WTC11 (cell line): ENCODE results near the gene TFAP2E.

Source experiments
- ETV6 ChIP-seq: sonication (generic); formaldehyde crosslinking; IDR thresholded peaks from 2 replicates; pipeline ENCODE4 v1.8.1; 2022; ENCODE audit warnings: mild to moderate bottlenecking, missing genetic modification reagents
- KAT7 ChIP-seq: sonication (generic); formaldehyde crosslinking; IDR thresholded peaks from 2 replicates; pipeline ENCODE4 v1.8.1; 2023; ENCODE audit warnings: missing genetic modification reagents, mild to moderate bottlenecking, borderline replicate concordance
- SMAD4 ChIP-seq: sonication (generic); formaldehyde crosslinking; IDR thresholded peaks from 2 replicates; pipeline ENCODE4 v1.8.0; 2022; ENCODE audit warnings: mild to moderate bottlenecking, missing genetic modification reagents
- TP53 ChIP-seq: sonication (generic); formaldehyde crosslinking; IDR thresholded peaks from 2 replicates; pipeline ENCODE4 v1.8.1; 2023; ENCODE audit warnings: mild to moderate bottlenecking, missing genetic modification reagents
- TF ChIP-seq, protein P1 (sequence below): fragments of 200-600 bp; IDR thresholded peaks from 2 replicates; pipeline ENCODE4 v1.8.0; 2022; ENCODE audit warnings: antibody characterized with exemption
- TF ChIP-seq, protein P2 (sequence below): sonication (generic); formaldehyde crosslinking; IDR thresholded peaks from 2 replicates; pipeline ENCODE4 v1.8.0; 2022; ENCODE audit warnings: mild to moderate bottlenecking, missing genetic modification reagents
- TF ChIP-seq, protein P3 (sequence below): sonication (generic); formaldehyde crosslinking; IDR thresholded peaks from 2 replicates; pipeline ENCODE4 v1.8.1; 2022; ENCODE audit warnings: mild to moderate bottlenecking, moderate library complexity, missing genetic modification reagents

DNA sequence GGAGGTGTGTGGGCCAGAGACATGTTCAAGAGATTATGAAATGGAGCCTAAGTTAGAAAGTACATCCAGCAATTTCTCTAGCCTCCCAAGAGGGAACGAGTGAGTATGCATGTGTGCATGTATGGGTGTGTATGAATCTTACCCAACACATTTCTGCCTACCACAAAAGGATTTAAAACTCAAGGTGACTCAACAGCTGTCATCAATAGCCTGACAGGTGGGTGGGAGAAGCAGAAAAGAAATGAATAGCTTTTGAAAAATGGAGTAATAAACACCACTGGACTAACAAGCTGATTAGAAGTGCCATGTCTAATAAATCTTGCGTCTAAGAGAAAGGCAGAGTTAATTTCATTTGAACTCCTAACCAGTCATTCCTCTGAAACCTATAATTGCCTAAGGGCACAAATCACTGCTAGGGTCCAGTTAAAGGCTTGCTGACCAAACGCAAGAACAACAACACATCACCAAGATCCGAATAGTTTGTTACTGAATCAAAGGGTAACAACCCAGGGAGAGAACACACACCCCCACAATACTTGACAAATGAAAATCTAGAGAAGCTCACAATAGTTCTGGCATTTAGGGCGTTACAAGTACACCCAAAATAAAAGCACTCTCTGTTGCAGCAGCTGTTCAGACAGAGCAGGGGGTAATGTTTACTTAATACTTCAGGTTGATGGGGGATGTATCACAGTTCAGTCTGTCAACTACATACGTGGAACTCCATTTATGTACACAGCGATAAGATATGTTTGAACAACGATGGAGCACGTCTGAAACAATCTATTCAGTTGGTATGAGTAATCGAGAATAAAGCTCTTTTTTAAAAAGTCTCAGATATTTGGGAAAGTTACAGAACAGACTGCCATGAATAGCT, 17.3 kb upstream of the TFAP2E start:
- TF ChIP-seq, protein P1, sequence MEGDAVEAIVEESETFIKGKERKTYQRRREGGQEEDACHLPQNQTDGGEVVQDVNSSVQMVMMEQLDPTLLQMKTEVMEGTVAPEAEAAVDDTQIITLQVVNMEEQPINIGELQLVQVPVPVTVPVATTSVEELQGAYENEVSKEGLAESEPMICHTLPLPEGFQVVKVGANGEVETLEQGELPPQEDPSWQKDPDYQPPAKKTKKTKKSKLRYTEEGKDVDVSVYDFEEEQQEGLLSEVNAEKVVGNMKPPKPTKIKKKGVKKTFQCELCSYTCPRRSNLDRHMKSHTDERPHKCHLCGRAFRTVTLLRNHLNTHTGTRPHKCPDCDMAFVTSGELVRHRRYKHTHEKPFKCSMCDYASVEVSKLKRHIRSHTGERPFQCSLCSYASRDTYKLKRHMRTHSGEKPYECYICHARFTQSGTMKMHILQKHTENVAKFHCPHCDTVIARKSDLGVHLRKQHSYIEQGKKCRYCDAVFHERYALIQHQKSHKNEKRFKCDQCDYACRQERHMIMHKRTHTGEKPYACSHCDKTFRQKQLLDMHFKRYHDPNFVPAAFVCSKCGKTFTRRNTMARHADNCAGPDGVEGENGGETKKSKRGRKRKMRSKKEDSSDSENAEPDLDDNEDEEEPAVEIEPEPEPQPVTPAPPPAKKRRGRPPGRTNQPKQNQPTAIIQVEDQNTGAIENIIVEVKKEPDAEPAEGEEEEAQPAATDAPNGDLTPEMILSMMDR: no peak
- no peak for TF ChIP-seq TP53 (CRISPR knock-in tag)
- no peak for TF ChIP-seq KAT7
- no peak for TF ChIP-seq ETV6 (CRISPR knock-in tag)
- TF ChIP-seq, protein P2, sequence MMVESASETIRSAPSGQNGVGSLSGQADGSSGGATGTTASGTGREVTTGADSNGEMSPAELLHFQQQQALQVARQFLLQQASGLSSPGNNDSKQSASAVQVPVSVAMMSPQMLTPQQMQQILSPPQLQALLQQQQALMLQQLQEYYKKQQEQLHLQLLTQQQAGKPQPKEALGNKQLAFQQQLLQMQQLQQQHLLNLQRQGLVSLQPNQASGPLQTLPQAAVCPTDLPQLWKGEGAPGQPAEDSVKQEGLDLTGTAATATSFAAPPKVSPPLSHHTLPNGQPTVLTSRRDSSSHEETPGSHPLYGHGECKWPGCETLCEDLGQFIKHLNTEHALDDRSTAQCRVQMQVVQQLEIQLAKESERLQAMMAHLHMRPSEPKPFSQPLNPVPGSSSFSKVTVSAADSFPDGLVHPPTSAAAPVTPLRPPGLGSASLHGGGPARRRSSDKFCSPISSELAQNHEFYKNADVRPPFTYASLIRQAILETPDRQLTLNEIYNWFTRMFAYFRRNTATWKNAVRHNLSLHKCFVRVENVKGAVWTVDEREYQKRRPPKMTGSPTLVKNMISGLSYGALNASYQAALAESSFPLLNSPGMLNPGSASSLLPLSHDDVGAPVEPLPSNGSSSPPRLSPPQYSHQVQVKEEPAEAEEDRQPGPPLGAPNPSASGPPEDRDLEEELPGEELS (CRISPR knock-in tag): no peak
- TF ChIP-seq, protein P3, sequence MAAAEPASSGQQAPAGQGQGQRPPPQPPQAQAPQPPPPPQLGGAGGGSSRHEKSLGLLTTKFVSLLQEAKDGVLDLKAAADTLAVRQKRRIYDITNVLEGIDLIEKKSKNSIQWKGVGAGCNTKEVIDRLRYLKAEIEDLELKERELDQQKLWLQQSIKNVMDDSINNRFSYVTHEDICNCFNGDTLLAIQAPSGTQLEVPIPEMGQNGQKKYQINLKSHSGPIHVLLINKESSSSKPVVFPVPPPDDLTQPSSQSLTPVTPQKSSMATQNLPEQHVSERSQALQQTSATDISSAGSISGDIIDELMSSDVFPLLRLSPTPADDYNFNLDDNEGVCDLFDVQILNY: no peak
- no peak for TF ChIP-seq SMAD4 (CRISPR knock-in tag)
